Mucosa of descending colon (tissue), 3 donors: ENCODE results near the gene FHIT. TPM values are rescaled to one million over a fixed set of nuclear protein-coding genes. Genes with fewer than 3 reads are reported as not detected.

Experiments used
- ATAC-seq: fragments of 200-7000 bp; cut with Tn5 transposase; one replicate; pipeline ENCODE4 v1.9.1; 2020; ENCODE audit warnings: mild to moderate bottlenecking, moderate library complexity
- DNase-seq, 3 donors: peaks; one replicate each; pipeline ENCODE4 v3.0.0-alpha.2; 2020
- H3K36me3 ChIP-seq: fragments of 200-600 bp; one replicate; pipeline ENCODE4 v1.8.0; 2021; ENCODE audit warnings: low read depth, mild to moderate bottlenecking
- H3K4me1 ChIP-seq: fragments of 200-600 bp; one replicate; pipeline ENCODE4 v1.8.0; 2021; ENCODE audit warnings: low read depth, mild to moderate bottlenecking
- H3K4me3 ChIP-seq: fragments of 200-600 bp; one replicate; pipeline ENCODE4 v1.8.0; 2021; ENCODE audit warnings: mild to moderate bottlenecking
- H3K9me3 ChIP-seq: fragments of 200-600 bp; one replicate; pipeline ENCODE4 v1.8.0; 2021; ENCODE audit warnings: mild to moderate bottlenecking
- intact Hi-C, 2 donors: fragments of 100-400 bp; cut with DNase I in 1 of 2; cut with micrococcal nuclease in 1 of 2; formaldehyde crosslinking; loops; one replicate each; pipeline versions ENCODE4 v1.11.0 to v1.11.1; 2022; cut with DNase I, micrococcal nuclease
- total RNA-seq, 3 donors: library from RNA; stranded (reverse); fragmentation: NEBNext Ultra II Directional in 2 of 3; extraction: Animal tissue kit (Norgen Biotek cat#: 25700) in 2 of 3; gene quantifications; one replicate each; pipeline versions ENCODE4 v1.2.1 to v1.2.4, GENCODE V29; 2021 to 2023
- TF ChIP-seq, protein P1 (sequence below): fragments of 200-600 bp; IDR thresholded peaks from one replicate; pipeline ENCODE4 v1.8.0; 2022; ENCODE audit warnings: antibody characterized with exemption, mild to moderate bottlenecking
- donor health status: DM: no; HTN: no; CAD: no; lungs with moderate emphysema.
- donor health status: DM: no; HTN: no; CAD: no.
- donor health status: DM: no; HTN: yes; CAD: no.

FHIT gene
- total RNA-seq, 3 donors from 2014 or later = 8.9 to 20.7 (median 18.6) TPM

DNA sequence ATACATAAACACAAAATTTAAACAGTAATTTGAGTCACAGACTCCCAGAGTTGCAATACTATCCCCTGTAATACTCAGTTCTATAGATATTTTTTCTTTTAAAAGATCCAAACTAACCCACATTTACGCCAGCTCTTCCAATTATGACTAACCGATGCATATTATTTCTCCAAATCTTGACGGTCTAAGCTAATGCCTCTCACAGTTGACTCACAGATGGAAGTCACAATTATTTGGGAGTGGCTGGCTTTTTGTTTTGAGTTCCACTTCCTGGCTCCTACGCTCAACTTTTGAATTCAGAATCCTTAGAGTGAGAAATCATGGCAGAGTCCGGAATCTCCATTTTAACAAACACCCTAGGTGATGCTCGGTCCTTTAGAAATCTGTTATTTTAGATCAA, 749.9 kb downstream of the FHIT start:
- no peak overlapping the region for H3K4me3 ChIP-seq
- H3K36me3 ChIP-seq = no peaks in the 10 kb centered on the region
- no peak for DNase-seq
- intact Hi-C loops = no loop called here
- no peaks in the 10 kb centered on the region for H3K4me1 ChIP-seq
- H3K9me3 ChIP-seq = no peaks in the 10 kb centered on the region
- no peak for ATAC-seq
- TF ChIP-seq, protein P1, sequence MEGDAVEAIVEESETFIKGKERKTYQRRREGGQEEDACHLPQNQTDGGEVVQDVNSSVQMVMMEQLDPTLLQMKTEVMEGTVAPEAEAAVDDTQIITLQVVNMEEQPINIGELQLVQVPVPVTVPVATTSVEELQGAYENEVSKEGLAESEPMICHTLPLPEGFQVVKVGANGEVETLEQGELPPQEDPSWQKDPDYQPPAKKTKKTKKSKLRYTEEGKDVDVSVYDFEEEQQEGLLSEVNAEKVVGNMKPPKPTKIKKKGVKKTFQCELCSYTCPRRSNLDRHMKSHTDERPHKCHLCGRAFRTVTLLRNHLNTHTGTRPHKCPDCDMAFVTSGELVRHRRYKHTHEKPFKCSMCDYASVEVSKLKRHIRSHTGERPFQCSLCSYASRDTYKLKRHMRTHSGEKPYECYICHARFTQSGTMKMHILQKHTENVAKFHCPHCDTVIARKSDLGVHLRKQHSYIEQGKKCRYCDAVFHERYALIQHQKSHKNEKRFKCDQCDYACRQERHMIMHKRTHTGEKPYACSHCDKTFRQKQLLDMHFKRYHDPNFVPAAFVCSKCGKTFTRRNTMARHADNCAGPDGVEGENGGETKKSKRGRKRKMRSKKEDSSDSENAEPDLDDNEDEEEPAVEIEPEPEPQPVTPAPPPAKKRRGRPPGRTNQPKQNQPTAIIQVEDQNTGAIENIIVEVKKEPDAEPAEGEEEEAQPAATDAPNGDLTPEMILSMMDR = no peak

DNA sequence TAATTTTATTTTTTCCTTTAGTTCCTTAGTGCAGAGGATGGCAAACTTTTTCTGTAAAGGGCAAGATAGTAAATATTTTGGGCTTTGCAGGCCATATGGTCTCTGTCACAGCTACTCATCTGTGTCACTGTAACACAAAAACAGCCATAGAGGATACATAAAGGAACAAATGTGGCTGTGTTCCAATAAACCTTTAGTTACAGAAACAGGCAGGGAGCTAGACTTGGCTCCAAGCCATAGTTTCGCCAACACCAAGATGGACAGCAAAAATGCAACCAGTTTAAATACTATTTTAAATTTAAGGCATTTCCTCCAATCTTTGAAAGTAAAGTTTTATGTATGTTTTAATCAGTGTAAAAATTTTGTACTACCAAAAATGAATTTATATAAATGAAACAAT, 753.4 kb downstream of the FHIT start:
- TF ChIP-seq, protein P1 = no peak

DNA sequence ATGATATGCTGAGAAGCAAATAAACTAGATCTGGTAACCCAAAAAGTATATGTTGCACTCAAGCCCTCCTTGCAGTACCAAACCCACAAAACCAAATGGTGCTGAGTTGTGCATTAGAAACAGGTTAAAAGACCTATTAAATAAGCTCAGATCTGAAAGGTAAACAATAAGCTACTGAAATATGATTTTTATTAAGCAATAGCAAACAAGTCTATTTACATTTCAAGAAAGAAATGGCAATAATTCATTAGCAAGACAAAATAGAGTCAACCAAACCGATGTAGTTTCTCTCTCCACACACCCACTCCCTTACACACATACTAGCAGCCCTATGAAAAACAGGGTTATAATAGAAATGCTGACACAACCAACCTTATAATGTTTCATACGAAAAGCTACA, 760.3 kb downstream of the FHIT start:
- ATAC-seq = no peak
- no peaks in the 10 kb centered on the region for H3K9me3 ChIP-seq
- H3K4me3 ChIP-seq = no peak overlapping the region
- TF ChIP-seq, protein P1 = no peak
- no peaks in the 10 kb centered on the region for H3K4me1 ChIP-seq
- H3K36me3 ChIP-seq = no peaks in the 10 kb centered on the region
- intact Hi-C loops = no loop called here
- no peak for DNase-seq

More for the DNA sequence above, 753.4 kb downstream of the FHIT start:
- no peak overlapping the region for H3K4me3 ChIP-seq
- H3K36me3 ChIP-seq = no peaks in the 10 kb centered on the region
- H3K9me3 ChIP-seq = no peaks in the 10 kb centered on the region
- intact Hi-C loops = no loop called here
- no peaks in the 10 kb centered on the region for H3K4me1 ChIP-seq
- ATAC-seq = no peak
- DNase-seq = peak in 1 of 3 donors; percentile 3

DNA sequence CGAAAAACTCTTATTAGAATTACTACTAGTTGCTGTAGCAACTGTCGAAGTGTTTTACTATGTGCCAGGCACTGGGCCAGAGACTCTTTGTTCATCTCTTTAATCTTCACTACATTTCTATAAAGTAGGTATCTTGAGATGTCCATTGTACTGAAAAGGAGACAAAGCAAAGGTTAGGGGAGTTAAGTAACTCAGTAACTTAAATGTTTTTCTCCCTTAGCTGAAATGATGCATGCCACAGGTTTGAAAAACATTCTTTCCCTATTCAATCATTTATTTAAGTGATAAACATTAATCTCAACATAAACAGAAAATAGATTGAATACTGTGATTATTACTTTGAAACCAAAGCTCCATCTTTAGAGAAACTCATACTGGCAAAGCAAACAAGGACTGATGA, 776.2 kb downstream of the FHIT start:
- DNase-seq (no peak), ATAC-seq (no peak)
- H3K36me3 ChIP-seq = no peaks in the 10 kb centered on the region
- intact Hi-C loops = no loop called here
- no peaks in the 10 kb centered on the region for H3K4me1 ChIP-seq
- no peaks in the 10 kb centered on the region for H3K9me3 ChIP-seq
- TF ChIP-seq, protein P1 = no peak
- no peak overlapping the region for H3K4me3 ChIP-seq

DNA sequence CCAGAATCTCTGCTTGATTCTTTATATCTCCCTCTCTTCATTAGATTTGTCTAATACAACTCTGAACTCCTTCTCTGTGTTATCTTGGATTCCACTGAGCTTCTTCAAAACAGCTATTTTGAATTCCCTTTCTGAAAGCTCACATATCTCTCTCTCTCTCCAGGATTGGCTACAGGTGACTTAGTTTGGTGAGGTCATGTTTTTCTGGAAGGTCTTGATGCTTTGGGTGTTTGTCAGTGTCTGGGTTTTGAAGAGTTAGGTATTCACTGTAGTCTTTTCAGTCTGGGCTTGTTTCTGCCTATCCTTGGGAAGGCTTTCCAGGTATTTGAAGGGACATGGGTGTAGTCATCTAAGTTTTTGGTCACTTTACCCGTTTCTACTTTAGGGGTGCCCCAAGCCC, 781.8 kb downstream of the FHIT start:
- no peak for ATAC-seq
- no peak for DNase-seq
- no peaks in the 10 kb centered on the region for H3K4me1 ChIP-seq
- intact Hi-C loops = no loop called here
- TF ChIP-seq, protein P1 = no peak
- no peak overlapping the region for H3K4me3 ChIP-seq
- H3K9me3 ChIP-seq = no peaks in the 10 kb centered on the region
- H3K36me3 ChIP-seq = no peaks in the 10 kb centered on the region

DNA sequence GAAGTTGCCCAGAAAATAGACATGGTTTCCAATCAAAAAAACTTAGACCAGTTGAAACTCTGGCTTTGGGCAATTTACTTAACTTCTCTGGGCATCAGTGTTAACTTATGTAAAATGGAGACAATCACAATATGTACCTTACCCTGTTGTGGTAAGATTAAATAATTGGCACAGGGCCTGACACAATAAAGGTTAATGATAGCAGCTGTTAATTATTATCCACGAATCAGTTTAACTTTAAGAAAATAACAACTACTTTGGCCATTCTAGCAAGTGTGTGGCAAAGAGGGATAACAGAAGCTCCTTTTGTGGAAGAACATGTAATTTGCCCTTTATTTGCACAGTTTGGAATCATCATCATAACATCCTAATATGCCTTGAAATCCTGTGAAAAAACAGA, 787.6 kb downstream of the FHIT start:
- DNase-seq (no peak), ATAC-seq (no peak)
- TF ChIP-seq, protein P1 = no peak
- Histone ChIP-seq H3K4me1 (no peaks in the 10 kb centered on the region), H3K9me3 (no peaks in the 10 kb centered on the region), H3K36me3 (no peaks in the 10 kb centered on the region), H3K4me3 (no peak overlapping the region)
- intact Hi-C loops = no loop called here
